ENCODE measurements around the gene OLIG2. TPM values are rescaled to one million over a fixed set of nuclear protein-coding genes. Genes with fewer than 3 reads are reported as not detected.

OLIG2 gene
- 0.21 TPM for total RNA-seq

DNA sequence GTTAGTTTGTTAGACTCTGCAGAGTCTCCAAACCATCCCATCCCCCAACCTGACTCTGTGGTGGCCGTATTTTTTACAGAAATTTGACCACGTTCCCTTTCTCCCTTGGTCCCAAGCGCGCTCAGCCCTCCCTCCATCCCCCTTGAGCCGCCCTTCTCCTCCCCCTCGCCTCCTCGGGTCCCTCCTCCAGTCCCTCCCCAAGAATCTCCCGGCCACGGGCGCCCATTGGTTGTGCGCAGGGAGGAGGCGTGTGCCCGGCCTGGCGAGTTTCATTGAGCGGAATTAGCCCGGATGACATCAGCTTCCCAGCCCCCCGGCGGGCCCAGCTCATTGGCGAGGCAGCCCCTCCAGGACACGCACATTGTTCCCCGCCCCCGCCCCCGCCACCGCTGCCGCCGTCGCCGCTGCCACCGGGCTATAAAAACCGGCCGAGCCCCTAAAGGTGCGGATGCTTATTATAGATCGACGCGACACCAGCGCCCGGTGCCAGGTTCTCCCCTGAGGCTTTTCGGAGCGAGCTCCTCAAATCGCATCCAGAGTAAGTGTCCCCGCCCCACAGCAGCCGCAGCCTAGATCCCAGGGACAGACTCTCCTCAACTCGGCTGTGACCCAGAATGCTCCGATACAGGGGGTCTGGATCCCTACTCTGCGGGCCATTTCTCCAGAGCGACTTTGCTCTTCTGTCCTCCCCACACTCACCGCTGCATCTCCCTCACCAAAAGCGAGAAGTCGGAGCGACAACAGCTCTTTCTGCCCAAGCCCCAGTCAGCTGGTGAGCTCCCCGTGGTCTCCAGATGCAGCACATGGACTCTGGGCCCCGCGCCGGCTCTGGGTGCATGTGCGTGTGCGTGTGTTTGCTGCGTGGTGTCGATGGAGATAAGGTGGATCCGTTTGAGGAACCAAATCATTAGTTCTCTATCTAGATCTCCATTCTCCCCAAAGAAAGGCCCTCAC, at the start of gene OLIG2:
OLIG2 (plus strand) TSS at position 447 of the 954 bp plus-strand sequence. CDS start 928 bp downstream, outside the sequence.
- Histone ChIP-seq H3K4me1 (ENCODE audit: insufficient read depth, low read length) (peaks cover 77% of the 10 kb centered on the region), H3K9me3 (ENCODE audit: low read depth, low read length) (no peaks in the 10 kb centered on the region), H3K4me3 (ENCODE audit: low read length) (no peak within 1 kb of the TSS), H3K27me3 (ENCODE audit: insufficient read depth, low read length) (peaks cover 95% of the 10 kb centered on the region)

DNA sequence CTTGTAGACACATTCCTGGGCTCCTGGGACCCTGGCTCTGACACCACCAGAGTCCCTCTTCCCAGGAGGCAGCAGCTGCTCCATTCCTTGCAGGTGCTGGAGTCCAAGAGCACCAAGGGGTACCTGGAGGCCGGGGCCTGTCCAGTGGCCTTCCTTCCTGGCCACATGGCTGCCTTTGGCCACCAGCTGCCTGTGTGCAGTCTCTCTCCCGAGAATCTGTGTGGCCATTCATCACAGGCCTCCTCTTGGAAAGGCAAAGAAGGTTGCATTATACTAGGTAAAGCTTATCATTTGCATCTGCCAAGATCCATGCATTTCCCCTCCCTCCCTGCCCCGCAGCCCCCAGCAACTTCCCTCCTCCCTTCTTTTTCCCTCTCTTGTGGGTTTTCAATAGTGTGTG, 48.9 kb upstream of the OLIG2 start:
- Histone ChIP-seq H3K4me1 (ENCODE audit: insufficient read depth, low read length) (no peaks in the 10 kb centered on the region), H3K4me3 (ENCODE audit: low read length) (no peak overlapping the region), H3K27me3 (ENCODE audit: insufficient read depth, low read length) (peaks cover 3% of the 10 kb centered on the region), H3K9me3 (ENCODE audit: low read depth, low read length) (no peaks in the 10 kb centered on the region)

DNA sequence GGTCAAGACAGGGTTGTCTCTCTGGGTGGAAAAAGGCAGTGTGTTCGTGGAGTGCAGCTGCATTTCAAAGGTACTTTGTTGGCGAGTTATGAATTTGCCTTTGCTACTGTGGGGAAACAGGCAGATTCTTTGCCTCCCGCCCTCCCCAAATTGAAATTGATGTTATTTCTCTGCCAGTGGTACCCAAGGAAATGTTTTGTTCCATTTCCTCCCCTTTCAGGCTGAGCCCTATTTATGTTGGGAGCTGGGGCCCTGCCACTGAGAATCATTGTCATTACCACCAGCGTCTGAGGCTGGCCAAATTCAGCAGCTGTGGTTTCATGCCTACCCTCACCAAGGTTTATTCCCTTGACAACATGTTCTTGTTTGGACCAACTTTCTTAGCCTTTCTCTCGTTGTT, 48.5 kb upstream of the OLIG2 start:
- Histone ChIP-seq H3K9me3 (ENCODE audit: low read depth, low read length) (no peaks in the 10 kb centered on the region), H3K4me1 (ENCODE audit: insufficient read depth, low read length) (no peaks in the 10 kb centered on the region)

DNA sequence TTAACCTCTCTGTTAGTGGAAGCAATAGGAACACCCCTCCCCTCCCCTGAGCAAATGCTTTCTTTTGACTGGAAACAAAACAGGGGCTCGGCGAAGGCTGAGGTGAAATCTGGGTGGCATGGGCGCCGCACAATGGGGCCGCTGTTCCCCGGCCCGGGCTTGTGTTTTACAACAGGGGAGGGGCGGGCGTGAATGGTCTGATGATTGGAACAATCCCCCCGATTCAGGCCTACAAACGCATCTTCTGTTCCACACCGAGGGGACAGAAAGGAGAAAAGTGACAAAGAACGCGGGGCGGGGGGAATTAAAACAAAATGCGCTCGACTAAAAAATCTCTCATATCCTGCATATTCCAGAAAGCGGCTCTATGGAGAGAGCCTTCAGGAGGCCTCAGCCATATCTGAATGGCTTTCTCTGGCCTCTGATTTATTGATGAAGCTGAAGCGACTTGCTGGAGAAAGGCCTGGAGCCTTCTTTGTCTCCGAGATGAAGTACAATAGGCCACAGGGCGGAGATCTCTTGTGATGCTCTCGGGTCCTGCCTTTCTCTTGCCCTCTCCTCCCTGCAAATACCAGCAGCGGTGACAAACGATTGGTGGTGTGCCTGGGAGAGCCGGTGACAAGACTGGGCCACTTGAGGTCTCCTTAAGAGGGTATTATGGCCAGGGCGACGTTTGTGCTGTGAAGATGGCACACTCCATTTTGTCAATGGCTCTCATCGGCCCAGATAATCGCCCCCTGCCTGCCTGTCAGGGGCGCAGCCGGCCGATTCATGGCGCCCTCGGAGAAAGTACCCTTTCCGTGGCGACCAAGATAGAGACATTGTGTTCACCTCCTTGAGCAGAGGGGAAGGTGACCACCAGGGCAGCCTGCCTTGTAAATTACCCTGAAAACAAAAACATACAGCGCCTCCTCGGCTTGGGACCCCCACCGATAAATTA, 47.1 kb upstream of the OLIG2 start:
- Histone ChIP-seq H3K4me3 (ENCODE audit: low read length) (no peak overlapping the region), H3K9me3 (ENCODE audit: low read depth, low read length) (no peaks in the 10 kb centered on the region)

More for the DNA sequence above, 48.5 kb upstream of the OLIG2 start:
- Histone ChIP-seq H3K27me3 (ENCODE audit: insufficient read depth, low read length) (peaks cover 3% of the 10 kb centered on the region), H3K4me3 (ENCODE audit: low read length) (no peak overlapping the region)

DNA sequence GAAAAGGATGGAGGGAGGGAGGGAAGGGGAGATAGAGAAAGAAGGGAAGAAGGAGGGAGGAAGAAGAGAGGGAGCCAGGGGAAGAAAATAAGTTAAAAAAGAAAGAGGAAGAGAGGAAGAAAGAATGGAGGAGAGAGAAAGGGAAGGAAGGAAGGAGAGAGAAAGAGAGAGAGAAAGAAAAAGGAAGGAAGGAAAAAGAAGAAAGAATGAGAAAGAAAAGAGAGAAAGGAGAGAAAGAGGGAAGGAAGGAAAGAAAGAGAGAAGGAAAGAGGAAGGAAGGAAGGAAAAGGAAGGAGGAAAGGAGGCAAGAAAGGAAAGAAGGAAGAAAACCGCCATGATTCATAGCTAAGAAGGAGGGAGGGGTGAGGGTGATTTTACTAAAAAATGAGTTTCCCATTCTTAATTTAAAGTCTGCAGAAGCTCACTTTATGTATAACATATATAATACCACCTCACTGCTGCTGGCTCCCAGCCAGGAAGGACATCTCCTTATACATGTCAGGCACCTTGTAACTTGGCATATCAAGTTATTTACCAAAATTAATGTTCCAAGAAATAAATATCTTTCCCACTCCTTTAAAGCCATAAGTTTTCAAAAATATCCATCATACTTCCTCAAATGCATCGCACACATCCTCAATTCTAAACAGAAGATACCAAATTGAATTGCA, 46.0 kb upstream of the OLIG2 start:
- no peak overlapping the region for H3K4me3 ChIP-seq (ENCODE audit: low read length)

More for the DNA sequence above, 47.1 kb upstream of the OLIG2 start:
- Histone ChIP-seq H3K27me3 (ENCODE audit: insufficient read depth, low read length) (peaks cover 3% of the 10 kb centered on the region), H3K4me1 (ENCODE audit: insufficient read depth, low read length) (no peaks in the 10 kb centered on the region)

DNA sequence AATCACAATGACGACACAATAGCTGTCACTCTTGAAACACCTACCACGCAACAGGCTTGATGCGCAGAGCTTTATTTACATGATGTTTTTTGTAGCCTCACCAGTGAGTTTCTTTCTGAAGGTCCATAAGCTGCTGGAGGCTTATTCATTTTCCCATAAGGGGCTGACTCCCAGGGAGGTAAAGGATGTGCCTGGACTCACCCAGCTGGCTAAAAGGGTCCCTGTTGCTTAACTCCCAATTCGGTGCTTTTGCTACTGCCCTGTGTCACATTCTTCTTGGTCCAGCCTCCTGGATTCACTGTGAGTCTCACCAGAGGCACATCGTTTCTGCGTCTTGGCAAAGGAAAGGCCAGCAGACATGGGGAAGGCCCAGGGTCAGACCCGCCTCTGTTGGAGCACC, 44.6 kb upstream of the OLIG2 start:
- peaks cover 5% of the 10 kb centered on the region for H3K27me3 ChIP-seq (ENCODE audit: insufficient read depth, low read length)
- no peak overlapping the region for H3K4me3 ChIP-seq (ENCODE audit: low read length)
- no peaks in the 10 kb centered on the region for H3K9me3 ChIP-seq (ENCODE audit: low read depth, low read length)
- no peaks in the 10 kb centered on the region for H3K4me1 ChIP-seq (ENCODE audit: insufficient read depth, low read length)

More for the DNA sequence above, 46.0 kb upstream of the OLIG2 start:
- Histone ChIP-seq H3K27me3 (ENCODE audit: insufficient read depth, low read length) (peaks cover 5% of the 10 kb centered on the region), H3K4me1 (ENCODE audit: insufficient read depth, low read length) (no peaks in the 10 kb centered on the region), H3K9me3 (ENCODE audit: low read depth, low read length) (no peaks in the 10 kb centered on the region)

DNA sequence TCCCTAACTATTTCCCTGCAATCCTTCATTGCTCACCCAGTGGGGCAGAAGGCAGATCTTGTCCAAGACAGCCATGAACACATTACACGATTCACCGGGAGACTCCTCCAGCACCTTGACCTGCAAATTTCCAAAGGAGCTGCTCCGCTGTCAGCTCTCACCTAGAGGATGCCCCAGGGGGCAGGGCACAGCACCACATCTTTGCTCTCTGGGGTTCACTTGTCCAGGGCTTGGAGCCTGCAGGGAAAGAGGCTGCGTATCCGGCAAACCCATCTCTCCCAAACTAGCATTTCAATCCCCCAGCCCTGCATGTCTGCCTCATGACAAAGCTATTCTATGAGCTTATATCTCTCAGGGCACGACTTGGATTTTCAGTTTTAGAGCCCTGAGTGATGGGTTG, 35.1 kb upstream of the OLIG2 start:
- Histone ChIP-seq H3K9me3 (ENCODE audit: low read depth, low read length) (no peaks in the 10 kb centered on the region), H3K27me3 (ENCODE audit: insufficient read depth, low read length) (peaks cover 28% of the 10 kb centered on the region), H3K4me1 (ENCODE audit: insufficient read depth, low read length) (no peaks in the 10 kb centered on the region), H3K4me3 (ENCODE audit: low read length) (no peak overlapping the region)

DNA sequence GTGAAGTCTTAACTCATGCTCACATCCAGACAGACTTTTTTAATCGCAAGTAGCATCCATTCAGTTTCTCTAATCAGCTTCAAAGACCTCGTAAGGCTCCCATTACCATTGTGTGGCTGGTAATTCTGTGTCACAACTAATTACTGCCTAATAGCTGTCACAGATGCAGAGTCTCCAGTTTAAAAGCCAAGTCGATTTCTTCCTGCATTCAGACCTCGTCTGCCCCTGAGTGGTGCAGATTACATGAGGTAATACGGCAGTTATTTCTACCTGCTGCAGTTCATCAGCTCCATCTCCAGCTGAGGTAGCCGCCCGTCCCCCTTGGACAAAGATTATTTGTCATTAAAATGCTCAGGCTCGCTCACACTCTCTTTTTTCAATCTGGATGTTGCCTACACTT, 34.4 kb upstream of the OLIG2 start:
- H3K4me3 ChIP-seq (ENCODE audit: low read length): no peak overlapping the region
- H3K4me1 ChIP-seq (ENCODE audit: insufficient read depth, low read length): no peaks in the 10 kb centered on the region
- no peaks in the 10 kb centered on the region for H3K9me3 ChIP-seq (ENCODE audit: low read depth, low read length)
- peaks cover 28% of the 10 kb centered on the region for H3K27me3 ChIP-seq (ENCODE audit: insufficient read depth, low read length)

DNA sequence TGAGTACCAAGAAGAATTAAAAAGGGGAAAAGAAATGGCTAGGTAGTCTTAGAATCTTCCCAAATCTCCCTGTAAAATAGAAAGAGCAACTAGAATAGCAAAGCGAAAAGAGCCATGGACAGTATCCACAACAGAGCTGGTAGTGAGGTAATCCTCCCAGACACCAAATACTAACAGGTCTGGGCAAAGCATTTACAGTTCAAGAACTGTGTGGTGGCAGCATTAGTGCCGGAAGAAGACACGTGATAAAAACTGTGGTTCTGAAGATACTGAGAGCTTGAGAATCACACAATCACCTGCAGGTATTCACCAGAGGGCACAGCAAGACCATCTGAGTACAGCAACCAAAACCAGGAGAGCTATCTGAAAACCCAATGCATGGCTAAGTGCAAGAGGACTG, 31.8 kb upstream of the OLIG2 start:
- H3K4me1 ChIP-seq (ENCODE audit: insufficient read depth, low read length): no peaks in the 10 kb centered on the region
- no peak overlapping the region for H3K4me3 ChIP-seq (ENCODE audit: low read length)
- no peaks in the 10 kb centered on the region for H3K9me3 ChIP-seq (ENCODE audit: low read depth, low read length)
- peaks cover 29% of the 10 kb centered on the region for H3K27me3 ChIP-seq (ENCODE audit: insufficient read depth, low read length)

DNA sequence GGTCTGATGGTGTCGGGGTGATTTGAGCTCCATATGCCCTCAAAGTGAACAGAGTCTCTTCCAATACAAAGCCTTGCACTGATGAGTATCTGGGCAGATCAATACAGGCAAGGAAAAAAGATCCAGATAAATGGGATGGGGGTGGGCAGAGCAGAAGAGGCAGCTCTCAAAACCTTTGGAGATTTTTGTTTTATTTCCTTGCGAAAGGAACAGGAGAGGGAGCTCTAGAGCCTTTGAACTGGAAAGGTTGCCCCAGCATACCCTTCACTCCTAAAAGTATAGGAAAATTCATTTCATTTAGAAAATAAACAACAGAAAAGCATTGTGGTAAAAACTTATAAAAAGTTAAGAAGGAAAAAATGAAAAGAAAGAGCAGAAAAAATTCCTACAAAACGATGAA, 31.4 kb upstream of the OLIG2 start:
- Histone ChIP-seq H3K4me1 (ENCODE audit: insufficient read depth, low read length) (no peaks in the 10 kb centered on the region), H3K27me3 (ENCODE audit: insufficient read depth, low read length) (peaks cover 30% of the 10 kb centered on the region), H3K4me3 (ENCODE audit: low read length) (no peak overlapping the region), H3K9me3 (ENCODE audit: low read depth, low read length) (no peaks in the 10 kb centered on the region)

DNA sequence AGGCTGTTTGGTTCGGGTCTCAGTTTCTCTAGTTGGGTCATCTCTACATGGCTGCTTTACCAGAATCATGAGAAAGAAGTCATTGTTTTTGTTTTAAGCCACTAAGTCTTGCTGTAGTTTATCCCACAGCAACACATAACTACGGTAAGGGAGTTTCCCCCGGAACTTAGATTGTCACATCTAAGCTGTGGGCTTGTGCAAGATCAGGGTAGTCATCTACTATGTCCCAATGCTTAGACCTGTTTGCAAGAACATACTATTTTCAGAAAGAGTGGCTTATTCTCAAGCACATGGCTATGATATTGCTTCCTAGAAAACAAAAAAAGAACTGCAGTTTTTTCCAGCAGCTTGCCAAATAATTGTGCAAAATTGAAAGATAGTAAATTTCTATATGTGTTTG, 18.0 kb upstream of the OLIG2 start:
- H3K4me3 ChIP-seq (ENCODE audit: low read length): no peak overlapping the region
- H3K9me3 ChIP-seq (ENCODE audit: low read depth, low read length): no peaks in the 10 kb centered on the region
- peaks cover 51% of the 10 kb centered on the region for H3K4me1 ChIP-seq (ENCODE audit: insufficient read depth, low read length)
- no peaks in the 10 kb centered on the region for H3K27me3 ChIP-seq (ENCODE audit: insufficient read depth, low read length)

DNA sequence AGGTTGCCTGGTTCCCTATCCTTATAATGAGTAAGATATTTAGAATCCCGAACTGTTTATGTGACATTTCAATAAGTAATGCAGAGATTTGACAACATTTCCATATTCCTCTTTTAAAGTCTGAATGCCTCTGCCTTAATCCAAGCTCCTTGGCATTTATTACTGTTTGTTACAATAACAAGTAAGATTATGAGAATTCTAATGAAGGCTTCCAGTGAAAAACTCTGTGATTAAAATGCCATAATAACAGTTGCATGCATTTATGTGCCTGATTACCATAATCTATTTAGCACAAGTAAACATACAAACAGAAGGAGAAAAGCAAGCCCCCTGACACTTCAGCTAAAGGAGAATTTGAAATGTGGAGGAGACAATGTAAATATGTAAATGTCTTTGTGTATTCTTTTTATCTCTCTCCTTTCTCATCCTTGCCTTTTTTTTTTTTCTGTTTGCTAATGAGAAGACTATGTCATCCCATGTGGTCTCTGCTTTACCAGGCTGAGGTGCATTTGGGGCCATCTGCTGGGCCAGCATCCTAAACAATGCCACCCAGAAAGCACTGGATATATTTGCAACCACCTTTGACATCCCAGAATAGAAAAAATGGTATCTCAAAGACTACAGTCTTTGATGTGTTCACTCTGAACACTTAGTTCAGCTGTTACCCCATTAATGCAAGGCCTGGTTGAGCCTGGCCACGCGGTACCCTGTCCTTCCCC, 17.2 kb upstream of the OLIG2 start:
- no peaks in the 10 kb centered on the region for H3K9me3 ChIP-seq (ENCODE audit: low read depth, low read length)
- H3K27me3 ChIP-seq (ENCODE audit: insufficient read depth, low read length): no peaks in the 10 kb centered on the region
- H3K4me1 ChIP-seq (ENCODE audit: insufficient read depth, low read length): peaks cover 51% of the 10 kb centered on the region
- H3K4me3 ChIP-seq (ENCODE audit: low read length): no peak overlapping the region

DNA sequence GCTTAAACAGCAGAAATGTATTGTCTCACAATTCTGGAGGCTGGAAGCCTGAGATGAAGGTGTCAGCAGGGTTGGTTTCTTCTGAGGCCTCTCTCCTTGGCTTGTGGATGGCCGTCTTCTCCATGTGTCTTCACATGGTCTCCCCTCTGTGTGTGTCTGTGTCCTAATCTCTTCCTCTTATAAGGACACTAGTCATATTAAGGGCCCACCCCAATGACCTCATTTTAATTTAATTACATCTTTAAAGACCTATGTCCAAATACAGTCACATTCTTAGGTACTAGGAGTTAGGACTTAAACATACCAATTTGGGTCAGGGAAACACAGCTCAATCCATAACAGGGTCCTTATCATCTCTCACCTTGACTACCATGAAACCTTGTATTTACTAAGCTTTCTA, 14.8 kb upstream of the OLIG2 start:
- Histone ChIP-seq H3K4me3 (ENCODE audit: low read length) (no peak overlapping the region), H3K4me1 (ENCODE audit: insufficient read depth, low read length) (peaks cover 63% of the 10 kb centered on the region), H3K9me3 (ENCODE audit: low read depth, low read length) (no peaks in the 10 kb centered on the region), H3K27me3 (ENCODE audit: insufficient read depth, low read length) (peaks cover 17% of the 10 kb centered on the region)

DNA sequence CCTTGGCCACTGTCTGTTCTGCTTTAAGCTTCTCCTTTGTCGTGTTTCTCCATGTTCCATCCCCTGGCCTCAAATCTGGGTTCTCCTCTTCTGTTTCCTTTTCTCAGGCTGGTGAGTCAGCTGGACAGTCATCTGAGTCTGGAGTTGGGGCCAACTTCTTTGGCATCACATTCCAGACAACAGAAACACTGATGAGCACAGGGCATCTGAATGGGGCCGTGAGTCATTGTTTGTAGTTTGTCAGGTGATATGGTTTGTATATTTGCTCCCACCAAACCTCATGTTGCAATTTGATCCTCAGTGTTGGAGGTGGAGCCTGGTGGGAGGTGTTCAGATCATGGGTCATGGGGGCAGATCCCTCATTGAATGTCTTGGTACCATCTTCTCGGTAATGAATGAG, 14.3 kb upstream of the OLIG2 start:
- Histone ChIP-seq H3K27me3 (ENCODE audit: insufficient read depth, low read length) (peaks cover 21% of the 10 kb centered on the region), H3K9me3 (ENCODE audit: low read depth, low read length) (no peaks in the 10 kb centered on the region), H3K4me1 (ENCODE audit: insufficient read depth, low read length) (peaks cover 61% of the 10 kb centered on the region), H3K4me3 (ENCODE audit: low read length) (no peak overlapping the region)

All from mononuclear cell (primary cell).